ENCODE measurements around the gene CDT1.

GRCh38 chr16:88830783-88831182 lies 27.2 kb downstream of the CDT1 start:
- no peak for TF ChIP-seq CTCF (IDR thresholded peaks at IDR 0.05; ENCODE audit: low read depth, low read length)
- no peak for TF ChIP-seq MAX (IDR thresholded peaks at IDR 0.05; ENCODE audit: low read depth, low read length)
- no peak for TF ChIP-seq POLR2A (IDR thresholded peaks at IDR 0.05; ENCODE audit: extremely low read depth, insufficient read length)
- no peak for TF ChIP-seq MYC (IDR thresholded peaks at IDR 0.05; ENCODE audit: low read depth, low read length)
